HG03103 (cell line): ENCODE results near the gene MTX1.

Experiments
- ATAC-seq: cut with Tn5 transposase; IDR thresholded peaks from one replicate; pipeline ENCODE4 v1.9.1; 2021; ENCODE audit warnings: low read depth; ENCODE audit not compliant: unreplicated experiment

Gene MTX1

GRCh38 chr1:155173478-155174323 is 34.8 kb upstream of the MTX1 start, which contains the start of gene TRIM46:
TSS of gene TRIM46 (plus strand) at chr1:155173849. CDS start at chr1:155173967, 118 bp downstream.
- ATAC-seq = no peak

- no peak for ATAC-seq
These were observed 33.9 kb upstream of the MTX1 start for GRCh38 chr1:155174324-155175280.

GRCh38 chr1:155175281-155175926 is 33.1 kb upstream of the MTX1 start:
- no peak for ATAC-seq

DNA sequence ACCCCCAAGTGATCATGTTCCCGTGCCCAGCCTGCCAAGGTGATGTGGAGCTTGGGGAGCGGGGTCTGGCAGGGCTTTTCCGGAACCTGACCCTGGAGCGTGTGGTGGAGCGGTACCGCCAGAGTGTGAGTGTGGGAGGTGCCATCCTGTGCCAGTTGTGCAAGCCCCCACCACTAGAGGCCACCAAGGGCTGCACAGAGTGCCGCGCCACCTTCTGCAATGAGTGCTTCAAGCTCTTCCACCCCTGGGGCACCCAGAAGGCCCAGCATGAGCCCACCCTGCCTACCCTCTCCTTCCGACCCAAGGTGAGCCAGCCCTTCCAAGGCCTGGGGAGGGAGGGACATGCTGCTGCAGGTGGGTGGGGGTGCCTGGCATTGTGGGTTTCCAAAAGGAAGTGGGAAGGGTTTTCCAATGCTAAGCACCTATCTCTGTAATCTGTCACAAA is 32.5 kb upstream of the MTX1 start:
- no peak for ATAC-seq

DNA sequence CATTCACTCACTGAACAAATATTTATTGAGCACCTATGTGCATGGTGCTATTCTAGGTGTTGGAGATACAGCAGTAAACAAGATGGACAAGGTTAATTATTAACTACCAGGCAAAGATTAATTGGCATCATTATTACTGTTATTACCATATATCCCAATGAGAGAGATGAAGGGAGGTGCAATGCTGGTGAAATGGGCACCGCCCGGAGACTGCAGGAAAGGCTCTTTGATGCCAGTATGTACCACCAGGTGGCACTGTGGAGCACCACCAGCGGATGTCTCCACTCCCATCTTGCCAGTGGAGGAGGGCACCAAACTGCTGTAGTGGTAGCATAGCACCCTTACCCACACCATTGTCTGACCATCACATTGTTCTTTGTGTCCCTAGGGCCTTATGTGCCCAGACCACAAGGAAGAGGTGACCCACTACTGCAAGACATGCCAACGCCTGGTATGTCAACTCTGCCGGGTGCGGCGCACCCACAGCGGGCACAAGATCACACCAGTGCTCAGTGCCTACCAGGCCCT is 31.9 kb upstream of the MTX1 start:
- ATAC-seq = no peak

- no peak for ATAC-seq
These were observed 31.1 kb upstream of the MTX1 start for GRCh38 chr1:155177192-155177917.

DNA sequence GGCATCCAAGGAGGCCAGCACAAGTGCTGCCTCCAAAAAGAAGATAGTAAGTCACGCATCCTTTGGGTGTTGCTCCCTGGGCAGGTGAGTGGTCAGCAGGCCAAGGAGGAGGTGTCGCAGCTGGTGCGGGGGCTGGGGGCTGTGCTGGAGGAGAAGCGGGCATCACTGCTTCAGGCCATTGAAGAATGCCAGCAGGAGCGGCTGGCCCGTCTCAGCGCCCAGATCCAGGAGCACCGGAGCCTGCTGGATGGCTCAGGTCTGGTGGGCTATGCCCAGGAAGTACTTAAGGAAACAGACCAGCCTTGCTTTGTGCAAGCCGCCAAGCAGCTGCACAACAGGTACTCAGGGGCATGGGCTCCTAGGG is 30.6 kb upstream of the MTX1 start:
- no peak for ATAC-seq

DNA sequence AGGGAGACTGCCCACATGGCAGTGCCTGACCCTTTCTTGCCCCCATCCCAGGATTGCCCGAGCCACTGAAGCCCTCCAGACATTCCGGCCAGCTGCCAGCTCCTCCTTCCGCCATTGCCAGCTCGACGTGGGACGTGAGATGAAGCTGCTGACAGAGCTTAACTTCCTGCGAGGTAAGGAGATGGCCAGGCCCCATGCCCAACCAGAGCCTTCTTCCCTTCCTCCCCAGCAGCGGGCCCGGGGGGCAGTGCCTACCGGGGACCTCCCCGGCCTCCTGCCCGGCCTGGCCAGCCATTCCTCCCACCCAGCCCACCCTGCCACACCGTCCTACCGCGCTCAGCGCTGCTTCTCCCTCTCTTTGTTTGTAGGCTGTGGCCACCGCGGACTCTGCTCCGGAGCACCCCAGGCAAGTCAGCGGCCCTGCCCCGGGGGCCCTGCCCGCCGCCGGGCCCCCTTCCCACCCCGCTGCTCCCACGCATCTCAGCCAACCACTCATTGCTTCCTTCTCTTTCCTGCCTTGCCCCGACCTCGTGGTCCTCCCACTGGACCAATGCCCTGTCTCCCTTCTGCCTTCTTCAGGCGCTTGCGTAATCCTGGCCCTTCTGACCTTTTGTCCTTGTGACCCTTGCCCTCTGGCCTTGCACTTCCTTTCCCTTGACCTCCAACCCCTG is 29.9 kb upstream of the MTX1 start:
- no peak for ATAC-seq

GRCh38 chr1:155179112-155180031 is 29.1 kb upstream of the MTX1 start:
- no peak for ATAC-seq

DNA sequence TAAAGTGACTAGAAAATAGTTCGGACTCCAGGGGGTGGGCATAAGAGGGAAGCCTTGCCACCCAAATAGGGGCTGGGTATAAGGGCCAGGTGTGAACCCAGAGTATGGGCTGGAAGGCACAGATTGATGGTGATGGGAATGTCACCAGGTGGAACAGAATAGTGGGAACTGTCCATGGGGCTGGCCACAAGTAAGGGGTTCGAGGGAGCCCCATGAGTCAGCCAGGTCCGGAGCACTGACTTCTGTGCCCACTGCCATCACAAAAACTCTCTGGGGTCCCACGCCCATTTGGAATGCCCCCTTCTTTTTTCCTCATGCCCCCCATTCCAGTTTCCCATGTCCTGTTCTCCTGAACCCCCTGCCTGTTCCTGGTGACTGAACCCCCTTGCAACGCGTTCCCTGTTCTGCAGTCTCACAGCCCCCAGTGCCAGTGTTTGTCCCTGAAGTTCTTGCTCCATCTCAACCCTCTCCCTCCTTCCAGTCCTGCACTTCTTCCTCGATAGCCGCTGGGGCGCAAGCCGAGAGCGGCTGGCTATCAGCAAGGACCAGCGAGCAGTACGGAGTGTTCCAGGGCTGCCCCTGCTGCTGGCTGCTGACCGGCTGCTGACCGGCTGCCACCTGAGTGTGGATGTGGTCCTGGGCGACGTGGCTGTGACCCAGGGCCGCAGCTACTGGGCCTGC is 27.0 kb upstream of the MTX1 start:
- ATAC-seq = no peak

DNA sequence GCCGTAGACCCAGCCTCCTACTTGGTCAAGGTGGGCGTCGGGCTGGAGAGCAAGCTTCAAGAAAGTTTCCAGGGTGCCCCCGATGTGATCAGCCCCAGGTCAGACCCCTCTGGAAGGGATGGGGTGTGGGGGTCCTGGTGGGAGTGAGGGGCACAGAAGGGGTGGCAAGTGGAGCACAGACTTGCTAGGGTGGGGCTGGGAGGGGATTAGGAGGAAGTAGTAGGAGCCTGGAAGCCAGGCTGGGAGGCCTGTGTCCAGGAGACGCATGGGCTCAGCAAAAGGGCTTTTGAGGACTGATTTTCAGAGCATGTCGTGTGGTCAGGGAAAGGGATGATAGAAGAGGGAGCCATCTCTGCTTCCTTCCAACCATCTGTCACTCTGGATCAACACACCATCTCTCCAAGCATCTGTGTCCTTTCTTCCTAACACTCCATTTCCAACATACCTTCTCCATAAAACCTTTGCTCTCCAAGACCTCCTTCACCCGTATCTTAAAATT is 26.4 kb upstream of the MTX1 start:
- ATAC-seq = no peak

DNA sequence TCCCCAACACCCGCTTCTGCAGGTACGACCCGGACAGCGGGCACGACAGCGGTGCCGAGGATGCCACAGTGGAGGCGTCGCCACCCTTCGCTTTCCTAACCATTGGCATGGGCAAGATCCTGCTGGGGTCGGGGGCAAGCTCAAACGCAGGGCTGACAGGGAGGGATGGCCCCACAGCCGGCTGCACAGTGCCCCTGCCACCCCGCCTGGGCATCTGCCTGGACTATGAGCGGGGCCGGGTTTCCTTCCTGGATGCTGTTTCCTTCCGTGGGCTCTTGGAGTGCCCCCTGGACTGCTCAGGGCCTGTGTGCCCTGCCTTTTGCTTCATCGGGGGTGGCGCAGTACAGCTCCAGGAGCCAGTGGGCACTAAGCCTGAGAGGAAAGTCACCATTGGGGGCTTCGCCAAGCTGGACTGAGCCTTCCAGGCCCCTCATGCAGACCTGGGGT is 24.7 kb upstream of the MTX1 start:
- ATAC-seq = no peak

GRCh38 chr1:155184351-155184811 is 24.1 kb upstream of the MTX1 start:
- no peak for ATAC-seq

DNA sequence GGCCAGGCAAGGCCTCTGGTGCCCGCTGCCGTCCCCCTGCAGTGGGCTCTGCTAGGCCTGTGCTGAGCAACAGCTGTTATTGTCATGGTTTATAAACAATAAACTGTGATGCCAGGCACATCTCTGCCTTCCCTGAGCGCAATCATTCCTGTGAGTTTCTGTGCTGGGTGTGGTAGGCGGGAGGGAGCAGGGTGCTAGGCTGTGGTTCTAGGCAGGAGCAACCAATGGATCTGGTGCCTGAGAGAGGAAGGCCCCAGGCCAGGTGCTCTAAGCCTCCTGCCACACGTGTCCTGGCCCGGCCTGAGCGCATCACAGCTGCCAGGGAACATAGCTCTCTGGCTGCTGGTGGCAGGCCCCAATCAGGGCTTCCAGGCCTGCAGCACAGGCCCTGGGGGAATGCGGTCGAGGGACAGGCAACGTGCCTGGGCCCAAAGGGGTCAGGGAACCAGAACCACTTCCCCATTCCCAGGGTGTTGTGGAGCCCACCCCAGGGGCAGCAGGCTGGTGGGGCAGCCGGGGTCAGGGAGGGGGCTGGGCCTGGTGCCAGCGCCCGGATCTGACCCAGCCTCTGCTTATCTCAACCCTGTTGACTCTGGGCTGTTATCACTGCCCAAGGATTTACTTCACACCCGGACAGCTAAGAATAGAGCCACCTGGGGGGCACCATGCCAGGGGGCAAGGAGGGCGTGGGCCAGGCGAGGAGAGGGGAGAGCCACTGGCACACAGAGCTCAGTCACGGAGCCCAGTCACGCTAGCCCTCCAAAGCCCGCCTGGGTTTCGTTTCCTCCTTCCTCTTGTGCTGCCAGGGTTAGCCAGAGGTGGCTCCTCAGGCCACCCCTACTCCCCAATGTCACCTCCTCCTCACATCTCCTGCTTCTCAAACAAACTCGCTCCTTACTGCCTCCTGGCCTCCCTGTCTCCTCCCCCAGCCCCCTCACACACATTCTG is 23.4 kb upstream of the MTX1 start:
- peak; percentile 51 for ATAC-seq

GRCh38 chr1:155185783-155186066 is 22.8 kb upstream of the MTX1 start:
- ATAC-seq = no peak

- no peak for ATAC-seq
These were observed 22.3 kb upstream of the MTX1 start for GRCh38 chr1:155186067-155186793.
